ENCODE results near the gene ISCU.

GRCh38 chr12:108559748-108560147 is 2.6 kb upstream of the ISCU start:
- TF ChIP-seq CTCF (IDR thresholded peaks at IDR 0.05) (no peak), POLR2A (IDR thresholded peaks at IDR 0.05) (no peak)
